ENCODE data around the gene CDH10.

CDH10 gene

GRCh38 chr5:24480952-24481351 lies 163.8 kb downstream of the CDH10 start:
- no peak for DNase-seq (ENCODE audit: low spot score)

- DNase-seq (ENCODE audit: low spot score): no peak
These were observed 166.8 kb downstream of the CDH10 start for GRCh38 chr5:24477958-24478357.

GRCh38 chr5:24475101-24475500 lies 169.7 kb downstream of the CDH10 start:
- DNase-seq (ENCODE audit: low spot score): no peak

DNA sequence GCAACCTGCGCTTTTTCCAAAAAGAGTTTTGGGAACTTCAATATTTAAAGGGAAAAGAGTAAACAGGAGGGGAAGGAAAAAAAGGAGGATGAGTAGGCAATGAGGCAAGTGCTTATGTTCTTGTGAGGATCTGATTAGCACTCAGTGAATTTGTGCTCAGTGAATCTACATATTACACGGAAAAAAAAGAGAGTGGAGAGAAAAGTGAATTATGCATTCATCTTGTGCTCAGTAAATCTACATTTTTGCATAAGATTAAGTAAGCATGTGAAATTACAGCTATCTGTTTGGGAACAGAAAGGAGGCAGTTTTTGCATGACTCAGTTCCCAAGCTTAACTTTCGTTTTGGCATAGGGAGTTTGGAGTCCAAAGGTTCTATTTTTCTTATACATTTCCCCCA lies 170.1 kb downstream of the CDH10 start:
- DNase-seq (ENCODE audit: low spot score): no peak

- no peak for DNase-seq (ENCODE audit: low spot score)
These were observed 172.3 kb downstream of the CDH10 start for GRCh38 chr5:24472518-24472917.

DNA sequence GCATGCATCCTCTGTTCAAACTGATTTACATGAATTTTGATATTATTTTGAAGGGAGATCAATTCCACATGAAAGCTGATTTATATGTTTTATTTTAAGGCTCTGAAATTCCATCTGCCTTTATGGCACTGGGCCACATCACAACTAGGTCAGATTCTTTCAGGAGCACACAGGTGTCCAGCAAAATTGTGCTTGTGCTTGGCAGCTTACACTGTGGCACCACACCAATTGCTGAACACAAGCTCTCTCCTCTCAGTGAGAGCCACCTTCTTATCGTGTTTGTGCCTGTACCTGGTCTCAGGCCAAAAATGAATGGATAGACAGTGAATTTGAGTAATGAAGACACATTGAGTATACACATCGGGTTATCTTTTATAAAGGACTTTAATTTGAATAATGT lies 200.4 kb downstream of the CDH10 start:
- no peak for DNase-seq (ENCODE audit: low spot score)

DNA sequence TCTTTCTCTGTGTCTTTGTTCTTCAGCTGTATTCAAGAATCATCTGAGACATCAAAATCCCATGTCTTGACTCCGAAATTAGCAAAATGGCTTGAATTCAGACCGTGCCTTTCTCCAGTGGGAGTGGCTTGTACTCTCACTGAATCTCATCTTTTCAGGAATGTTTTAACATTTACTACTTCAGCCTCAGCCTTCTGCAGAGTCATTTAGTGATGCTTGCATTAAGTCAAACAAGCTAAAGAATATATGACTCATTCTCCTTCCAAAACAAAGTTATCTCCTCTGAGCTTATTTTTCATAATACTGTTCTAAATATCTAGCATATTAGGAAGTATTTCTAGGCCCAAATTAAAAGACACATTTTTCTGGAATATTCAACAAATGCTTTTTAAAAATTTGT lies 205.3 kb downstream of the CDH10 start:
- no peak for DNase-seq (ENCODE audit: low spot score)

All from pons (tissue), 1 donor.